ENCODE results near the gene PPP1R3F. TPM values are rescaled to one million over a fixed set of nuclear protein-coding genes. Genes with fewer than 3 reads are reported as not detected.

The PPP1R3F gene
- total and polyA plus RNA-seq, 12 donors = 2.6 to 11.6 (median 6.1) TPM

GRCh38 chrX:49226946-49227345, 42.6 kb upstream of the PPP1R3F start:
- intact Hi-C loops (cut with DNase I) = no loop called here
- no peaks in the 10 kb centered on the region for H3K9me3 ChIP-seq (replicated peaks in 1 of 3)
- H3K4me1 ChIP-seq (replicated peaks in 1 of 2) = no peaks in the 10 kb centered on the region
- no peaks in the 10 kb centered on the region for H3K36me3 ChIP-seq (replicated peaks in 1 of 2)
- no peak for DNase-seq
- H3K27me3 ChIP-seq = peaks cover 3% of the 10 kb centered on the region
- WGBS, 4 donors = 87 to 94% (median 93%) methylated on average over 9 of the region's 9 CpGs; no CpG with 5 or more reads in 1 of the 4 donors
- TF ChIP-seq, protein P1, sequence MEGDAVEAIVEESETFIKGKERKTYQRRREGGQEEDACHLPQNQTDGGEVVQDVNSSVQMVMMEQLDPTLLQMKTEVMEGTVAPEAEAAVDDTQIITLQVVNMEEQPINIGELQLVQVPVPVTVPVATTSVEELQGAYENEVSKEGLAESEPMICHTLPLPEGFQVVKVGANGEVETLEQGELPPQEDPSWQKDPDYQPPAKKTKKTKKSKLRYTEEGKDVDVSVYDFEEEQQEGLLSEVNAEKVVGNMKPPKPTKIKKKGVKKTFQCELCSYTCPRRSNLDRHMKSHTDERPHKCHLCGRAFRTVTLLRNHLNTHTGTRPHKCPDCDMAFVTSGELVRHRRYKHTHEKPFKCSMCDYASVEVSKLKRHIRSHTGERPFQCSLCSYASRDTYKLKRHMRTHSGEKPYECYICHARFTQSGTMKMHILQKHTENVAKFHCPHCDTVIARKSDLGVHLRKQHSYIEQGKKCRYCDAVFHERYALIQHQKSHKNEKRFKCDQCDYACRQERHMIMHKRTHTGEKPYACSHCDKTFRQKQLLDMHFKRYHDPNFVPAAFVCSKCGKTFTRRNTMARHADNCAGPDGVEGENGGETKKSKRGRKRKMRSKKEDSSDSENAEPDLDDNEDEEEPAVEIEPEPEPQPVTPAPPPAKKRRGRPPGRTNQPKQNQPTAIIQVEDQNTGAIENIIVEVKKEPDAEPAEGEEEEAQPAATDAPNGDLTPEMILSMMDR (IDR thresholded peaks at IDR 0.05) = no peak
- no peak for TF ChIP-seq POLR2A (IDR thresholded peaks at IDR 0.05)
- H3K27ac ChIP-seq = no peak overlapping the region
- H3K4me3 ChIP-seq = no peak overlapping the region

DNA sequence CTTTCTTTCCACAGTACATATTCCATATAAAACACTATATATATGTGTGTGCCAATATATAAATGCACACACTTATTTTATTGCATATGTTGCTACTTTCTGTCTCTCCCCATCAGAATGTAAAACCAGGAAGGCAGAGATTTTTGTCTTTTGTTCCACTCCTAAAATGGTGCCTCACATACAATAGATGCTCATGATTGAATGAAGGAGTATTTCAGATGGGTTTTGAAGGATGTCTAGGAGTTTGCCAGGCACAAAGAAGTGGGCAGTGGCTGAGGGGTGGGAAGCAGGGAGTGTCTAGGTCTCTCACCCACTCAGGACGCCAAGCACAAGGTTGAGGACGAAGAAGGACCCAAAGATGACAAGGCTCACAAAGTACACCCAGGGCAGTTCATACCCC, 41.9 kb upstream of the PPP1R3F start:
- Histone ChIP-seq H3K4me1 (replicated peaks in 1 of 2) (no peaks in the 10 kb centered on the region), H3K27ac (no peak overlapping the region), H3K27me3 (peaks cover 3% of the 10 kb centered on the region), H3K36me3 (replicated peaks in 1 of 2) (no peaks in the 10 kb centered on the region), H3K4me3 (no peak overlapping the region), H3K9me3 (replicated peaks in 1 of 3) (no peaks in the 10 kb centered on the region)
- intact Hi-C loops (cut with DNase I) = no loop called here
- WGBS, 4 donors = 52 to 82% (median 64%) methylated on average over 2 of the region's 2 CpGs; no CpG with 5 or more reads in 1 of the 4 donors
- no peak for DNase-seq
- no peak for TF ChIP-seq POLR2A (IDR thresholded peaks at IDR 0.05)
- TF ChIP-seq, protein P1 (IDR thresholded peaks at IDR 0.05) = no peak

- no peak for DNase-seq
- intact Hi-C loops (cut with DNase I) = no loop called here
- 72 to 90% (median 79%) methylated on average over 2 to 17 of the region's 17 CpGs for WGBS, 4 donors
Observed at GRCh38 chrX:49228185-49228584, 41.4 kb upstream of the PPP1R3F start.

DNA sequence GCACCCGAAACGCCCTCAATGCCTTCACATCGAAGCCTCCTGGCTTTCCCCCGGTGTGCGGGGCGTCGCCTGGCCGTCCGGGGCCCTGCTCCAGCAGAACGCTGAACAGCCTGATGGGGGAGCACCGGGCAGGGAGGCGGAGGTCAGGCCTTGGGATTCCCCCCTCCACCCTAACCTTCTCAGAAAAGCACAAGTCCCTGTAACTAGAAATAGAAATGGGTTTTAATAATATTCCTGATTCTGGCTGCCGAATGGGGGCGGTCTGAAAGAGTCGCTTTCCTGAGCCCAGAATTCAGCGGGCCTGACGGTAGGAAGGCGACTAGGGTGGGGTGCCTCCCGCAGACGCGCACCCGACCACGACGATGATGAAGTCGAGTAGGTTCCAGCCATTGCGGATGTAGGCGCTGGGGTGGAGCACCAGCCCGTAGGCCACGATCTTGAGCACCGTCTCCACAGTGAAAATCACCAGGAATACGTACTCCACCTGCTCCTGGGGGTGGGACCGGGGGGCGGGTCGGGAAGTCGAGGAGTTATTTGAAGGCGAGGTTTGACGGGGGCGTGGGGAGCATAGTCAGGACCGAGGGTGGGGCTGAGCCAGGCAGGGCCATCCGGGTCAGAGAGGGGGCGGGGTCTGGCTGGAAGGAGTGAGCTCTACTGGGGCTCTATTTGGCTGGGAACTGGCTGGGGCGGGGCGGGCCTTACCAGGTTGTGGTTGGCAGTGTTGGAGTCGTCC, 38.9 kb upstream of the PPP1R3F start:
- TF ChIP-seq POLR2A (IDR thresholded peaks at IDR 0.05) = no peak
- TF ChIP-seq, protein P1 (IDR thresholded peaks at IDR 0.05) = no peak
- Histone ChIP-seq H3K4me3 (peak overlapping the region in 1 of 4 donors; percentile 33), H3K36me3 (replicated peaks in 1 of 2) (no peaks in the 10 kb centered on the region), H3K4me1 (replicated peaks in 1 of 2) (no peaks in the 10 kb centered on the region), H3K9me3 (replicated peaks in 1 of 3) (no peaks in the 10 kb centered on the region), H3K27ac (peak overlapping the region in 1 of 5 donors; percentile 11), H3K27me3 (peaks cover 3% of the 10 kb centered on the region)
- intact Hi-C loops (cut with DNase I) = no loop called here
- DNase-seq = peak in 6 of 7 donors; percentile 30 to 58 (median 38)
- WGBS, 4 donors = 4 to 65% (median 34%) methylated on average over 4 to 44 of the region's 44 CpGs

More at GRCh38 chrX:49228185-49228584, 41.4 kb upstream of the PPP1R3F start:
- Histone ChIP-seq H3K4me1 (replicated peaks in 1 of 2) (no peaks in the 10 kb centered on the region), H3K9me3 (replicated peaks in 1 of 3) (no peaks in the 10 kb centered on the region), H3K27me3 (peaks cover 3% of the 10 kb centered on the region), H3K36me3 (replicated peaks in 1 of 2) (no peaks in the 10 kb centered on the region), H3K4me3 (no peak overlapping the region), H3K27ac (no peak overlapping the region)
- TF ChIP-seq, protein P1 (IDR thresholded peaks at IDR 0.05) = no peak
- no peak for TF ChIP-seq POLR2A (IDR thresholded peaks at IDR 0.05)
